Aorta (tissue), 5 donors: ENCODE data around the gene SIVA1. TPM values are rescaled to one million over a fixed set of nuclear protein-coding genes. Genes with fewer than 3 reads are reported as not detected.

Experiments used
- ATAC-seq: fragments of 200-7000 bp; cut with Tn5 transposase; one replicate; pipeline ENCODE4 v1.9.1; 2022; ENCODE audit warnings: moderate library complexity; ENCODE audit not compliant: low FRiP score
- DNase-seq, 2 donors: peaks; one replicate each; pipeline ENCODE4 v3.0.0-alpha.2; 2020
- H3K27ac ChIP-seq, 2 donors: one replicate each; pipeline ENCODE4 v1.5.1; 2013; ENCODE audit warnings: low read length in 2 of 2, mild to moderate bottlenecking in 2 of 2, moderate library complexity in 2 of 2, control low read depth in 1 of 2, inconsistent platforms in 1 of 2, low read depth in 1 of 2
- H3K27me3 ChIP-seq, 2 donors: one replicate each; pipeline ENCODE4 v1.6.1; 2013; ENCODE audit warnings: control low read depth in 1 of 2, low read length in 1 of 2, mild to moderate bottlenecking in 1 of 2, moderate library complexity in 1 of 2; ENCODE audit not compliant: insufficient read depth in 2 of 2, control insufficient read depth in 1 of 2
- H3K36me3 ChIP-seq, 2 donors: one replicate each; pipeline ENCODE4 v1.6.1; 2013; ENCODE audit warnings: control low read depth in 1 of 2, low read length in 1 of 2, mild to moderate bottlenecking in 1 of 2; ENCODE audit not compliant: insufficient read depth in 2 of 2, control insufficient read depth in 1 of 2
- H3K4me1 ChIP-seq, 2 donors: one replicate each; pipeline ENCODE4 v1.6.1; 2013; ENCODE audit warnings: low read length in 2 of 2, control low read depth in 1 of 2, mild to moderate bottlenecking in 1 of 2, moderate library complexity in 1 of 2; ENCODE audit not compliant: insufficient read depth in 2 of 2, control insufficient read depth in 1 of 2
- H3K4me3 ChIP-seq, 2 donors: one replicate each; pipeline ENCODE4 v1.5.1; 2013; ENCODE audit warnings: low read length in 2 of 2, control low read depth in 1 of 2, mild to moderate bottlenecking in 1 of 2
- H3K9me3 ChIP-seq: one replicate; pipeline ENCODE4 v1.6.1; 2013; ENCODE audit warnings: mild to moderate bottlenecking, low read length; ENCODE audit not compliant: control insufficient read depth
- WGBS, 2 donors: extraction: QIAGEN DNeasy Blood & Tissue Kit; methylation state at CpG; one replicate each; pipeline ENCODE4 v1.1.7; 2013; 5-methylcytosine and 5-hydroxymethylcytosine counted together
- intact Hi-C, 2 donors: fragments of 100-400 bp; cut with DNase I; formaldehyde crosslinking; loops; one replicate each; pipeline versions ENCODE4 v1.14.2 to v1.15.0; 2022
- polyA plus RNA-seq, 2 donors: library from polyadenylated mRNA; stranded (reverse); fragments of 200-250 nt; gene quantifications; one replicate each; pipeline ENCODE4 v1.2.3, GENCODE V29; 2013
- total RNA-seq, 2 donors: library from RNA; stranded (reverse); fragmentation: NEBNext Ultra II Directional; extraction: Animal tissue kit (Norgen Biotek cat#: 25700); gene quantifications; one replicate each; pipeline ENCODE4 v1.2.1, GENCODE V29; 2021
- donor health status: healthy with polysubstance abuse.
- donor health status: Bipolar disorder and iron deficiency.
- donor health status: DM: no; HTN: no; CAD: no.
- donor health status: DM: no; HTN: no; CAD: no.
- donor health status: DM: yes; HTN: yes; CAD: no.

Gene SIVA1
- total and polyA plus RNA-seq, 4 donors = 74.3 to 241 (median 151) TPM

DNA sequence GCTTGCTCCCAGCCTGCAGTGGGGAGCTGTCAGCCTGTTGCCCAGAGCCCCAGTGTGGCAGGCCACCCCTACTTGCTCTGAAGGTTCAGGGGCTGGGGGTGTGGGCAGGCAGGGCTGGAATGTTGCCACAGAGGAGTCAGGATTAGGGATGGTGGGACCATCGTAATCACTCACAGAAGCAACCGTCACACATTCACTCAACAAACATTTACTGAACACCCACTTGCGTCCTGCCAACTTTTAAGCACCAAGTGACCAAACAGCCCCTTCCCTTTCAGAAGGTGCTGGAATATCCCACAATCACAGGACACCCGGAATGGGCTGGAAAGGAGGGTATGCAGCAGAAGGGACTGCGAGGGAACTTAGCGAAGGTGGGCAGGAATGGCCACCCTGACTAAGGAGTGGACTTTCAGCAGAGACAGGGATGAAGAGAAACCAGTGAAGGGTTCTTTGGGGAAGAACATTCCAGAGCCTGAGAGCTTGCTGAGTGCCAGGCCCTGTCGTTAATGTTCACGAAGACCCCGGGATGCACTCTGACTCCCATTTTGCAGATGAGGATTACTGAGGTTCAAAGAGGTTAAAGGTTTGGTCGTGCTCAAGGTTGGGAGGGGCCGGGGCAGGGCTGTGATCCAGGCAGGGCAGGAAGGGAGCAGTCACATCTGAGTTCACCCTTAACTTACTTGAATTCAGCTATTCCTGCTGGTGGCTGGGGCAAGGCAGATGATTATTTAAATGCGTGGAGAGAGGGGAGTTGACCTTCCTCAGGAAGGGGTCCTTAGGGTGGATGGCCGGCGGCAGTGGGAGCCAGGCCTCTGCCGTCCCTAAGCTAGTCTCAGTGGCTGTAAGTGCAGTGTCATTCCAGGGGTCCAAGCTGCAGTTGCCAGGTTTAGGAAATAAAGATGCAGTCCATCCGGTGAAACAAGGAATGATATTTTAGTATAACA is 45.6 kb downstream of the SIVA1 start:
- WGBS, 2 donors = 78 to 83% methylated on average over 16 of the region's 16 CpGs
- no peaks in the 10 kb centered on the region for H3K27me3 ChIP-seq
- ATAC-seq (no peak), DNase-seq (no peak)
- H3K9me3 ChIP-seq = no peaks in the 10 kb centered on the region
- H3K27ac ChIP-seq = peak overlapping the region in 1 of 2 donors; percentile 95
- H3K4me1 ChIP-seq = peaks cover 0 to 4% of the 10 kb centered on the region in 2 donors
- H3K36me3 ChIP-seq = no peaks in the 10 kb centered on the region
- intact Hi-C loops = no loop called here
- H3K4me3 ChIP-seq = no peak overlapping the region

DNA sequence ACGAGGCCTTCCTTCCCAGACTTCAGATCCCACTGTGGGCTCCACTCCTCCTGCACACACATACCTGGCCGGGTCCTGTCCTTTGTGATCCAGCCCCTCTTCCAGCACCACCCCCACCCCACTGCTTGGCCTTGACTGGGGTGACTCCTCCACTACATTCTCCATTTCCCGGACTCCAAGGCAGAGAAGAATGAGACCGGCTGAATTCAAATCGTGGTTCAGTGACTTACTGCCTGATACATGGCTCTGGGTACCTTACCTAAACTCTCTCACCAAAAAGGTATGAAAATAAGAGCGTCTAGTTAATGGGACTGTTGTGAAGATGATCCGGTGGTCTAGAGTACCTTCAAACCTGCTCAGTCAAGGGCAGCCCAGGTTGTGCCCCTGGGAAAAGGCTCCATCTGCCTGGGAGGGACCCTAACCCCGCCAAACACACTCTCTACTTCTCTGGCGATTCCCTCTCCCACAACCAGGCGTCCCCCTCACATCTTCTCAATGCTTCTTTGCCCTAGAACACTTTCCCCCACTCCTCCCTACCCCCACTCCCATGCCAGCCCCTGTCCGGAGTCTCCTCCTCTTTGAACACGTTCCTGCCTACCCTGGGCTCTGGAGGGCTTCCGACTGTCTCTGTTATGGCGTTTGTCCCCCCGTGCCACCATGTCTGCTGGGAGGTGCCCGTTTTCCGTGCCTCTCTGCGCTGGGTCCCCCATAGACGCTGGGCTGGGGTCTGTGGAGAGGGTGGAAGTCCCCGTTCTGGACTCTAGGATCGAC is 46.5 kb downstream of the SIVA1 start:
- ATAC-seq (peak; percentile 21), DNase-seq (no peak)
- H3K36me3 ChIP-seq = no peaks in the 10 kb centered on the region
- intact Hi-C loops = no loop called here
- no peaks in the 10 kb centered on the region for H3K27me3 ChIP-seq
- peak overlapping the region; percentile 95 for H3K27ac ChIP-seq
- H3K4me1 ChIP-seq = no peaks in the 10 kb centered on the region
- peak overlapping the region in 1 of 2 donors; percentile 5 for H3K4me3 ChIP-seq
- H3K9me3 ChIP-seq = no peaks in the 10 kb centered on the region
- 17 to 22% methylated on average over 21 of the region's 21 CpGs for WGBS, 2 donors

DNA sequence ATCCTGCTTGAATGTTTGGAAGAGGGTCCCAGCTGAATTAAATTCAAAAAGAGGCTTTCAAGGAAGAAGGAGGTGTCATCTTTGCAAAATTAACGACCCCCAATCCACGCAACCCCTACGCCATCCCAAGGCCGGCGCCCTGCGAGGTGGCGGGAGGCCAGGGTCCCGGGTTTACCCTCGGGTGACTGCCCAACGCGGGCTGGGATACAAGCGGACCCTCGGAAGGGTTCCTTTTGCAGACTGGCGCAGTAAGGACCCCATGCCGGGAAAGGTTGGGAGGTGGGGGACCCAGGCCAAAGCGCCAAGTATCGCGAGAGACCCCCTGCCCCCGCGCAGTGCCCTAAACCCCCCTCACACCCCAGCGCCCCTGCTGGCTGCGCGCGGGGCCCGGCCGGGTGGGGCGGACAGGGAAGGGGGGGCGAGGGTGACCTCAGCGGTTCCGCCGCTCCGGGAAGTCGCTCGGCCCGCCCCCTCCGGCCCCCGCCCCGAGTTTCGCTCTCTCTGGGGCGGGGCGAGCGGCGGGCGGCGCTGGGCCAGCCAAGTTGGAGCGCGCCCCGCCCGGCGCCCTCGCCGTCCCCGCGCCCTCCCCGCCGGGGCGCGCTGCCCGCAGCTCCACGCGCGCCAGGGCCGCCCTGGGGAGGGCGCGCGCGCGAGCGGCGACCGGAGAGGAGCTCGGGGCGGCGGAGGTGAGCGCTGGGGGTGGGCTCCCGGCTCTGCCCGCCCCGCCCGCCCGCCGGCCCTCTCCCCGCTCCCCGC is 47.2 kb downstream of the SIVA1 start:
- H3K36me3 ChIP-seq = no peaks in the 10 kb centered on the region
- no peaks in the 10 kb centered on the region for H3K27me3 ChIP-seq
- WGBS, 2 donors = 1% methylated on average over 33 to 83 of the region's 83 CpGs
- H3K27ac ChIP-seq = peak overlapping the region; percentile 95
- no peaks in the 10 kb centered on the region for H3K4me1 ChIP-seq
- ATAC-seq (peak; percentile 91), DNase-seq (peak; percentile 94 to 97)
- intact Hi-C loops = no loop called here
- H3K9me3 ChIP-seq = no peaks in the 10 kb centered on the region
- peak overlapping the region; percentile 49 to 55 for H3K4me3 ChIP-seq

DNA sequence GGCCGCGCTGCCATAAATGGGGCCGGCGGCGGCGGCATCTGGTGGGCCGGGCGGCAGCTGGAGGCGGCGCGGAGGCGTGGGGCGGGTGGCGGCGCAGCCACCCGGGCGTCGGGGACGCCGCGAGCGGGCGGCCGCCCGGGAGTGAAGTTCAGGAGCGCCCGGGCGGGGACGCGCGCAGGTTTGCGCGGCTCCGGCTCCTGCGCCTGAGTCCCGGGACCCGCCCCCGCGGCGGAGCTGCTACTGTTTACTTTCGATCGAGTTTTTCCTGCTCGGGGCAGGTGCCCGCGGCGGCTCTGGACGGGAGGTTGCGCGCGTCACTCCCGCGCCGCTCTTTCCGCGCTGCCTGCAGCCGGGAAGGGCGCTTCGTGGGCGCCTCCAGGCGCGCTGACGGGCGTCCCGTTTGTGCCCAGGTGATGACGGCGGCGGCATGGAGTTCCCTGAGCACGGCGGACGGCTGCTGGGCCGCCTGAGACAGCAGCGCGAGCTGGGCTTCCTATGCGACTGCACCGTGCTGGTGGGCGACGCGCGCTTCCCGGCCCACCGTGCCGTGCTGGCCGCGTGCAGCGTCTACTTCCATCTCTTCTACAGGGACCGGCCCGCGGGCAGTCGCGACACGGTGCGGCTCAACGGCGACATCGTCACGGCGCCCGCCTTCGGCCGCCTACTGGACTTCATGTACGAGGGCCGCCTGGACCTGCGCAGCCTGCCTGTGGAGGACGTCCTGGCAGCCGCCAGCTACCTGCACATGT is 48.0 kb downstream of the SIVA1 start, which contains the start of gene ZBTB42:
Gene ZBTB42 (plus strand): TSS at position 331 of the 749 bp plus-strand sequence. CDS start 97 bp downstream, at position 428.
- WGBS, 2 donors = 3 to 4% methylated on average over 76 to 105 of the region's 105 CpGs
- Histone ChIP-seq H3K4me1 (no peaks in the 10 kb centered on the region), H3K36me3 (no peaks in the 10 kb centered on the region), H3K27ac (peak within 1 kb of the TSS; percentile 95), H3K27me3 (no peaks in the 10 kb centered on the region), H3K4me3 (peak within 1 kb of the TSS; percentile 49 to 55), H3K9me3 (no peaks in the 10 kb centered on the region)
- intact Hi-C loops = loop anchor here in 1 of 2 donors (1.0 kb wide), 1 partner anchor 13 kb away; no protein-coding TSS in a partner anchor
- peak; percentile 75 to 89 for DNase-seq
- ATAC-seq = peak; percentile 3

DNA sequence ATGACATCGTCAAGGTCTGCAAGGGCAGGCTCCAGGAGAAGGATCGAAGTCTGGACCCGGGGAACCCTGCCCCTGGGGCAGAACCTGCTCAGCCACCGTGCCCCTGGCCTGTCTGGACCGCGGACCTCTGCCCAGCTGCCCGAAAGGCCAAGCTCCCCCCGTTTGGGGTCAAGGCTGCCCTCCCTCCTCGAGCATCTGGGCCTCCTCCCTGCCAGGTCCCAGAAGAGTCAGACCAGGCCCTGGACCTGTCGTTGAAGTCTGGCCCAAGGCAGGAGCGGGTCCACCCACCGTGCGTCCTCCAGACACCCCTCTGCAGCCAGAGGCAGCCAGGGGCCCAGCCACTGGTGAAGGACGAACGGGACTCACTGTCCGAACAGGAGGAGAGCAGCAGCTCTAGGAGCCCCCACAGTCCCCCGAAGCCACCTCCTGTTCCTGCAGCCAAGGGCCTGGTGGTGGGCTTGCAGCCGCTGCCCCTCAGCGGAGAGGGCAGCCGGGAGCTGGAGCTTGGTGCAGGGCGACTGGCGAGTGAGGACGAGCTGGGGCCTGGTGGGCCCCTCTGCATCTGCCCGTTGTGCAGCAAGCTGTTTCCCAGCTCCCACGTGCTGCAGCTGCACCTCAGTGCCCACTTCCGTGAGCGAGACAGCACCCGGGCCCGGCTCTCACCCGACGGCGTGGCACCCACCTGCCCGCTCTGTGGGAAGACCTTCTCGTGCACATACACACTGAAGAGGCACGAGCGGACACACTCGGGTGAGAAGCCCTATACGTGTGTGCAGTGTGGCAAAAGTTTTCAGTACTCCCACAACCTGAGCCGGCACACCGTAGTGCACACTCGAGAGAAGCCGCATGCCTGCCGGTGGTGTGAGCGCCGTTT is 48.8 kb downstream of the SIVA1 start:
- intact Hi-C loops = loop anchor here in 1 of 2 donors (1.0 kb wide), 1 partner anchor 13 kb away; no protein-coding TSS in a partner anchor
- WGBS, 2 donors = 85% methylated on average over 43 to 45 of the region's 45 CpGs
- Histone ChIP-seq H3K4me1 (no peaks in the 10 kb centered on the region), H3K27ac (no peak overlapping the region), H3K27me3 (no peaks in the 10 kb centered on the region), H3K4me3 (peak overlapping the region in 1 of 2 donors; percentile 49), H3K36me3 (no peaks in the 10 kb centered on the region), H3K9me3 (no peaks in the 10 kb centered on the region)
- peak in 1 of 2 donors; percentile 54 for DNase-seq
- ATAC-seq = no peak

DNA sequence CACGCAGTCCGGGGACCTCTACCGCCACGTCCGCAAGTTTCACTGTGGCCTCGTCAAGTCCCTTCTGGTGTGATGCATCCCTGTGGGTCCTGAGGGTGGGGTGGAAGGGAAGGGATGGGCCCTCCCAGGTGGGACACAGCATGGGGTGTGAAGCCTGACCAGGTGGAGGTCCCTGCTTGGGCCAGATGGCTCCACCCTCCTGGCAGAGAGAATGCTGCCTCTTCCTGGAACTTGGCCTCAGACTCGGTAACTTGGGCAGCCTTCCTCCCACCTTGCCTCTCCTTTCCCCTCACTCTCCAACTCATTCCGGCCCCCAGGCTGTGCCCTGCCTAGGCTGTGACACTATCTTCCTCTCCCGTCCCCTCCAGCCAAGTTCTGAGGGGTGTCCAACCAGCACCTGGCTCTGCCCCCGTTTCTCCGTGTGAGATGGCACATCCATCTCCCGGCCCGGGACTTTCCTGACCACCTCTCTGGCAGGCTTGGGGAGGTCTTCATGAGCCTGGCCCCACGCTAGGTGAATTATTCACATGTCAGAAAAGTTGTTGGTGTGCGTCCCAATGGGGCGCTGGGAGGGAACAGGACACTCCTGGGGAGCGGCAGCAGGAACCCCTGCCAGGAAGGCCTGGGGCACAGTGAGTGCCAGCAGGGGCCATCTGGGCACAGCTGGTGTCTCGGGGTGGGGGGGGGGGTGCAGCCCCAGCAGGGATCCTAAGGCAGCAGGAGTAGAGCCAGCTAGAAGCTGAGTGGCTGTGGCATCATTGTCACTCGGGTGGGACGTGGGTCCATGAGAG is 49.6 kb downstream of the SIVA1 start:
- no peaks in the 10 kb centered on the region for H3K27me3 ChIP-seq
- no peak overlapping the region for H3K27ac ChIP-seq
- 92 to 93% methylated on average over 20 of the region's 20 CpGs for WGBS, 2 donors
- no peaks in the 10 kb centered on the region for H3K9me3 ChIP-seq
- no peaks in the 10 kb centered on the region for H3K4me1 ChIP-seq
- no peak overlapping the region for H3K4me3 ChIP-seq
- DNase-seq = peak in 1 of 2 donors; percentile 43
- intact Hi-C loops = no loop called here
- no peaks in the 10 kb centered on the region for H3K36me3 ChIP-seq
- no peak for ATAC-seq
